SU-DHL-6 (cell line): ENCODE measurements around the gene IFNL1.

ENCODE experiments used
- H2AFZ ChIP-seq: fragments of 200-600 bp; sonication (generic); 2 replicates; pipeline ENCODE4 v1.6.1; 2014; ENCODE audit warnings: low read depth, mild to moderate bottlenecking, moderate library complexity, mixed read lengths, antibody characterized with exemption, low read length; ENCODE audit not compliant: severe bottlenecking
- H3F3A ChIP-seq: fragments of 200-600 bp; shearing (Covaris generic); 2 replicates; pipeline ENCODE4 v1.6.0; 2016; ENCODE audit warnings: antibody characterized with exemption, mild to moderate bottlenecking; ENCODE audit not compliant: insufficient read depth
- H3K27ac ChIP-seq: fragments of 200-600 bp; sonication (generic); 2 replicates; pipeline ENCODE4 v1.5.1; 2016; ENCODE audit warnings: low read depth, mild to moderate bottlenecking, low read length, moderate library complexity, mixed read lengths
- H3K27me3 ChIP-seq: fragments of 200-600 bp; sonication (generic), shearing (Covaris generic); 2 replicates; pipeline ENCODE4 v1.6.0; 2014; ENCODE audit warnings: mild to moderate bottlenecking, low read length
- H3K36me3 ChIP-seq: fragments of 200-600 bp; sonication (generic); 2 replicates; pipeline ENCODE4 v1.6.1; 2014; ENCODE audit warnings: mild to moderate bottlenecking, low read length, mixed read lengths
- H3K4me2 ChIP-seq: fragments of 300-600, 200-600 bp; shearing (Covaris generic), sonication (generic); 2 replicates; pipeline ENCODE4 v1.6.0; 2014; ENCODE audit warnings: low read length, low read depth, mild to moderate bottlenecking; ENCODE audit not compliant: poor library complexity, severe bottlenecking
- H3K4me3 ChIP-seq: fragments of 200-600 bp; sonication (generic); 2 replicates; pipeline ENCODE4 v1.5.1; 2014; ENCODE audit warnings: antibody characterized with exemption, low read length, mild to moderate bottlenecking, mixed read lengths; ENCODE audit not compliant: insufficient read depth, poor library complexity, severe bottlenecking
- H3K79me2 ChIP-seq: fragments of 200-600 bp; sonication (generic); 2 replicates; pipeline ENCODE4 v1.6.1; 2014; ENCODE audit warnings: mild to moderate bottlenecking, low read length, moderate library complexity; ENCODE audit not compliant: insufficient read depth
- H3K9ac ChIP-seq: fragments of 200-600 bp; sonication (generic); 2 replicates; pipeline ENCODE4 v1.7.0; 2014; ENCODE audit warnings: mild to moderate bottlenecking, low read length
- H3K9me2 ChIP-seq: fragments of 200-600 bp; sonication (generic); replicated peaks from 2 replicates; pipeline ENCODE4 v1.6.1; 2014; ENCODE audit warnings: low read length; ENCODE audit not compliant: insufficient read depth
- H3K9me3 ChIP-seq: fragments of 200-600 bp; sonication (generic); 2 replicates; pipeline ENCODE4 v1.6.1; 2014; ENCODE audit warnings: low read length, mixed read lengths; ENCODE audit not compliant: insufficient read depth
- H4K20me1 ChIP-seq: fragments of 200-600 bp; sonication (generic); 2 replicates; pipeline ENCODE4 v1.6.1; 2014; ENCODE audit warnings: low read depth, mild to moderate bottlenecking, antibody characterized with exemption, low read length, moderate library complexity, mixed read lengths
- EZH2phosphoT487 ChIP-seq: fragments of 200-600 bp; sonication (generic), shearing (Covaris generic); conservative IDR thresholded peaks from 2 replicates; pipeline ENCODE4 v1.6.1; 2018; ENCODE audit warnings: mild to moderate bottlenecking, antibody characterized with exemption, low read length, moderate library complexity, mixed read lengths
- TF ChIP-seq, protein P1 (sequence below): fragments of 200-600 bp; sonication (generic); IDR thresholded peaks from one replicate; pipeline ENCODE4 v1.5.1; 2017; ENCODE audit warnings: antibody characterized with exemption, mild to moderate bottlenecking, low read length, moderate library complexity; ENCODE audit not compliant: insufficient read depth, poor library complexity, severe bottlenecking

The IFNL1 gene

GRCh38 chr19:39347332-39348164, 51.3 kb downstream of the IFNL1 start:
- Histone ChIP-seq H3K79me2 (0 out of 2 replicates have a peak, but pooled peaks cover 15% of the 10 kb centered on the region), H3K4me2 (no peak overlapping the region), H3K27ac (no peak overlapping the region), H3K9me2 (no peaks in the 10 kb centered on the region), H3F3A (0 out of 2 replicates have a peak, but pooled peaks cover 3% of the 10 kb centered on the region), H3K36me3 (no peaks in the 10 kb centered on the region), H3K27me3 (no peaks in the 10 kb centered on the region), H4K20me1 (no peaks in the 10 kb centered on the region), H3K9me3 (no peaks in the 10 kb centered on the region), H3K4me3 (no peak overlapping the region), H3K9ac (no peak overlapping the region), H2AFZ (no peak overlapping the region)
- TF ChIP-seq, protein P1, sequence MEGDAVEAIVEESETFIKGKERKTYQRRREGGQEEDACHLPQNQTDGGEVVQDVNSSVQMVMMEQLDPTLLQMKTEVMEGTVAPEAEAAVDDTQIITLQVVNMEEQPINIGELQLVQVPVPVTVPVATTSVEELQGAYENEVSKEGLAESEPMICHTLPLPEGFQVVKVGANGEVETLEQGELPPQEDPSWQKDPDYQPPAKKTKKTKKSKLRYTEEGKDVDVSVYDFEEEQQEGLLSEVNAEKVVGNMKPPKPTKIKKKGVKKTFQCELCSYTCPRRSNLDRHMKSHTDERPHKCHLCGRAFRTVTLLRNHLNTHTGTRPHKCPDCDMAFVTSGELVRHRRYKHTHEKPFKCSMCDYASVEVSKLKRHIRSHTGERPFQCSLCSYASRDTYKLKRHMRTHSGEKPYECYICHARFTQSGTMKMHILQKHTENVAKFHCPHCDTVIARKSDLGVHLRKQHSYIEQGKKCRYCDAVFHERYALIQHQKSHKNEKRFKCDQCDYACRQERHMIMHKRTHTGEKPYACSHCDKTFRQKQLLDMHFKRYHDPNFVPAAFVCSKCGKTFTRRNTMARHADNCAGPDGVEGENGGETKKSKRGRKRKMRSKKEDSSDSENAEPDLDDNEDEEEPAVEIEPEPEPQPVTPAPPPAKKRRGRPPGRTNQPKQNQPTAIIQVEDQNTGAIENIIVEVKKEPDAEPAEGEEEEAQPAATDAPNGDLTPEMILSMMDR = no peak
- TF ChIP-seq EZH2phosphoT487 = no peak
